HK-2 (cell line): Measurements from ENCODE around the gene PTTG1IP2.
"Not testable (repeated sequence)": the region's sequence is repeated elsewhere in the genome, so short reads cannot be mapped to it uniquely, and the experiment has no call there.

Source experiments
- DNase-seq: peaks from one replicate; pipeline ENCODE4 v3.0.0-alpha.2; 2018; ENCODE audit not compliant: unreplicated experiment

PTTG1IP2 gene

DNA sequence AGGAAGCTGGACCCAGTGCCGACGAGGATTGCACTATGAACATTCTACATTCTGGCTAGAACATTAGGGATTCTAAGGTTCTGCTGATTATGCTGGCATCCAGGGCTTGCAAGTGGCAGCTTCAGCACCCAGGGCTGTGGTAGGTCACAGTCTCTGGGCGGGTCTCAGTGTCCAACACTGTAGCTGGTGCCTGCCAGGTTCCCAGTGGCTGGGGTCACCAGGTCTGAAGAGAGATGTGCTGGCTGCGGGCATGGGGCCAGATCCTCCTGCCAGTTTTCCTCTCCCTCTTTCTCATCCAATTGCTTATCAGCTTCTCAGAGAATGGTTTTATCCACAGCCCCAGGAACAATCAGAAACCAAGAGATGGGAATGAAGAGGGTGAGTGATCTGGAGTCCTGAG is at the start of gene PTTG1IP2:
Gene PTTG1IP2, plus strand, starts transcription at position 86 of the 400 bp plus-strand sequence. Its CDS starts 148 bp downstream, at position 234.
- DNase-seq, result no peak

DNA sequence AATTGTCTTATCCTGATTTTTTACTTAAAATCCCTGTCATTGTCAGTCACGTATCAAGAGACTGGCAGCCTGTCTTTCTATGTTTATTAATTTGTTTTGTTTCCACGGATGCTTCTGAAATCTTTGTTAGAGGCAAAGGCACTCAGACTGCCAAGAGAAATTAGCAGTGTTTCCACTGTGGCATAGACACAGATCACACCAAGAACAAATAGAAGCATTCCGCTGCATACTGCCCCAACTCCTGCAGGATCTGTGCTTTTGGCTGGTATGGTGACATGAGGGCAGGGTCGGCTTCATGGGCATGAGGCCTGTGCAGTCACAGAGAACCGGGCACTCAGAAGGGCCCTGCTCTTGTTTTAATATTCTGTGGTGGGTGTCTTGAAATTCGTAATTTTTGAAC is 47.8 kb upstream of the PTTG1IP2 start:
- DNase-seq, result no peak

DNA sequence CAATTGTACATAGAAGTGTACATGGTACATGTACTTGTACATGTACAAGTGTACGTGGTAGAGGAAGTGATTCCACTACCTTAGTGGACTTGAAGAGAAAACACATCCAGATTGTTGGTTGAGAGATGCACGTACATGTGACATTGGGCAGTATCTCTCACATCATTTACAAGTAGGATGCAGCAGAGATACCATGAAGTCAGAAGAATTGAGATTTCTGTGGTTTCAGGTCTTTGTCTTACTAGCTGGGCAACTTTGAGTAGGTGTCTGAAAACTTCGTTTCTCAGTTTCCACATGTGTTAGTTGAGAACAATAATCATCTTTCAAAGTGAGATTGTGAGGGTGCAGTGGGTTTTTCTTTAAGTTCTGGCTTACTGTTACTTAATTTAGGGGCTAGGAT is 44.7 kb upstream of the PTTG1IP2 start:
- DNase-seq, result no peak

DNA sequence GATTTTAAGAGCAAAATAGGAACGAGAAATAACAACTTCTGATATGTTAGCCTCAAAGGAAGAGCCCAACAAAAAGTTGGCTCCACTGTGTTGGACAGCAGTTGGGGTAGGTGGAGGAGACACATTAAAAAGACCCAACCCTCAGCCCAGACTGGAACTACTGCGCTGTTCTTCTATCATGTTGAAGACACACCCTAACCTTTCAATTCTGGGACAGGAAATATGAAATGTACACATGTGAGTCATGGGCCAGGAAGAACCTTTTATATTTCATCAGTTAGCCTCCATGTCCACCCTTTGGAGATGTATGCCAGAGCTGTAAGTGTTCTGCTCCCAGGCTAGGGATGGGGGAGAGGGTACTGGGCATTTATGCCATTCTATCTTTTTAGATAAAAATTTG is 44.1 kb upstream of the PTTG1IP2 start:
- DNase-seq, result no peak

DNA sequence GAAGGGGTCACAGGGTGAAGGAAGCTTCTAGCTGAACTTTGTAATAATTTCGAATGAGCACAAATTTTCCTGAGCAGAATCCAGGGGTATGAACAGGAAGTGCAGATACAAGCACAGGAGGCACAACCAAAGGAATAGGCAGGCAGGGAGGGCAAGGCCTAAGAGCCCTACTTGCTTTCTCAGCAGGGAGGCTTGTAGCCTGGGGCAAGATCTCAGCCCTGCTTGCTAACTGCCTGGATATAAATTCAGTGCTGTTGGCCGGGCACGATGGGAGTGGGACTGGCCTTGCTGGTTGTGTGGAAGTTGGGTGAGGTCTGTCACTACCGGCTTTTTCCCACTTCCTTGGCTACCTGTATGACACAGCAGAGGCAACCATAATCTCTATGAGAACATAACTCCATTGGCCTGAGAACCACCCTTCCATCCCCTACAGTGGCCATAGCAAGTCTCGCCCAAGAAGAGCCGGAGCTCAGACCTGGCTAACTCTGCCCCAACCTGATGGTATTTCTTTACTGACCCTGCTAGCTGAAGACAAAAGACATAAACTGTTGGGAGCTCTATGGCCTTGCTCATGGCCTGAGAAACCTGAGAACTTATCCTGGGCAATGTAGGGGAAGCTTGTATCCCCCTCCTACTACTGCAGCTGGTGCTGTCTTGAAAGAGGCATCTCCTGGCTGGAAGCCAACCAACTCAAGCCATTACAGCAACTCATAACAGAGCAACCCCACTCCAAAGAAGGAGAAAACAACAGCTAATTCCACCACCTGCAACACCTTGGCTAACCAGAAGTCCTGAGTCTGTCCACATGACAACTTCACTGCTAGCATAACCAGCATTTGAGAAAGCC is 38.6 kb upstream of the PTTG1IP2 start:
- DNase-seq, result no peak

DNA sequence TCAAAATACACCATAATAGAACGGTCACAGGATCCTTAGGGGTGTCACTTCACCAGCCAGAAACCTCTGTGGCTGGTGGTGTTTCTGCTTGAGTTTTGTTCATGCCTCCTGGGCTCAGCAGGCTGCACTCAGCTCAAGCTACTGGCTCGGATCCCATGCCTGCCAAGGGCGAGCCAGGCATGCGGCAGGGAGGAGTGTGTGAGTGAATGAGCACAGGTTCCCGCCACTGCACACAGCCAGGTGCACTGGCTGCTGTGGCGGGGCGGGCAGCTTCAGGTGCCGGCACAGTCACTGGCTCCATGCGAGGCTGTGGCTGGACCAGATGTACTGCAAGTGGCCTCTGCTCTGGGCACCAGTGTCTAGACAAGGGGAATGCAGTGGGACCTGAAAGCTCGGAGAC is 36.7 kb upstream of the PTTG1IP2 start:
- no peak for DNase-seq

DNA sequence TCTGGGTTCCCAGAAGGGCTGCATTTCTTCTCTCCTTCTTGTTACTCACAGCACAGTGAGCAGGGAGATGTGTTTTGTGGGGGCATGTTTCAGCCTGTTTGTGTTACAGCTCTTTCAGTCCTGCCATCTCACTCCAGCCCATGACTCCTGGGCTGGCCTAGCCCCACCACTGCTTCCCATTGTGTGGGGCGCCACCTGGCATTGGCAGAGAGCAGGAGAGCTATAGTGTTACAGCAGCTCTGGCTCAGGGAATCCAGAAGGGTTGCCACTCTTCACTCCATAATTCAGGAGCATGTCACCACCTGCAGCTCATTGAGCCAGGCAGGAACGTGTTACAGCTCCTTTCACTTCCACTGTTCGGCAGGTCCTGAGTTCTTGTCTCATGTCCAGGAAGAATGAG is 36.2 kb upstream of the PTTG1IP2 start:
- DNase-seq, result no peak

DNA sequence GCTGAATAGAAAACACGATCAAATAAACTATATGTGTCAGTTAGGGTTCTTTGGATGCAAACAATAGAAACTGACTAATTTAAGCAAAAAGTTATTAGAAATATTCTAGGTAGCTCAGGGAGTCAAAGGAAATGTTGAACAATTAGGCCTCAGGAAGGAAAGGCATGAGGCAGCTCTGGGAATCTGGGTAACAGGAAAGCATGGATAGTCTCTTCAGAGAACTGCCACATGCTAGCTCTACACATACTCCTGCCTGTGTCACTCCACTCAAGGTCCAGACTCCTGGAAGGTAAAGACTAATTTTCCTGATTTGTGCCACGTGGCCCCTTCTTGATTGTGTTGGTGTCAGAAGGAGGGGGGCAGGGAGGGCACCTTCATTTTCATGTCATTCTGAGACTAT is 23.8 kb upstream of the PTTG1IP2 start:
- no peak for DNase-seq

DNA sequence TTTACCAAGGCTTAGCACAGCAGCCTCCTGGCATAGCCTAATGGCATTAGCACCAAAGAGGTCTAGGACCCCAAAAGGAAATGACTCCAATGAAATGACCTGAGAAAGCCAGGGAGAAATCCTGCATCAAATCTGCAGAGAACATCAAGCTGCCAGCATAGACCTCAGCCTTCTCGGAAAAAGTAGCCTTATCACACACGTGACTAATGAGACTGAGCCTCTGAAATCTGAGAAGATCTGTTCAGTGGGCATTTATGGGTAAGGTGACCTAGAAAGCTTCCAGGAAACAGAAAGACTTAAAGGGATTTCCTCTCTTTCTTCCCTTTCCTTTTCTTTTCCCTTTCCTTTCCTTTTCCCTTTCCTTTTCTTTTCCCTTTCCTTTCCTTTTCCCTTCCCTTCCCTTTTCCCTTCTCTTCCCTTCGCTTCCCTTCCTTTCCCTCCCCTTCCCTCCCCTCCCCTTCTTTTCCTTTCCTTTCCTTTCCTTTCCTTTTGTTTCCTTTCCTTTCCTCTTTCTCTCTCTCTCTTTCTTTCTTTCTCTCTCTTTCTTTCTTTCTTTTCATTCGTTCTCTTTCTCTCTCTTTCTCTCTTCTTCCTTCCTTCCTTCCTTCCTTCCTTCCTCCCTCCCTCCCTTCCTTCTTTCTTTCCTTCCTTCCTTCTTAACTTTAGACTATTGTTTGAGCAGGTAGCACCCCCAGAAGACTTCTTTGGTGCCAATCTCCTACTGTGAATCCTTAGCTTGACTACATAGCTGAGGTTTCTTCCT is 23.1 kb upstream of the PTTG1IP2 start:
- DNase-seq, result no peak

DNA sequence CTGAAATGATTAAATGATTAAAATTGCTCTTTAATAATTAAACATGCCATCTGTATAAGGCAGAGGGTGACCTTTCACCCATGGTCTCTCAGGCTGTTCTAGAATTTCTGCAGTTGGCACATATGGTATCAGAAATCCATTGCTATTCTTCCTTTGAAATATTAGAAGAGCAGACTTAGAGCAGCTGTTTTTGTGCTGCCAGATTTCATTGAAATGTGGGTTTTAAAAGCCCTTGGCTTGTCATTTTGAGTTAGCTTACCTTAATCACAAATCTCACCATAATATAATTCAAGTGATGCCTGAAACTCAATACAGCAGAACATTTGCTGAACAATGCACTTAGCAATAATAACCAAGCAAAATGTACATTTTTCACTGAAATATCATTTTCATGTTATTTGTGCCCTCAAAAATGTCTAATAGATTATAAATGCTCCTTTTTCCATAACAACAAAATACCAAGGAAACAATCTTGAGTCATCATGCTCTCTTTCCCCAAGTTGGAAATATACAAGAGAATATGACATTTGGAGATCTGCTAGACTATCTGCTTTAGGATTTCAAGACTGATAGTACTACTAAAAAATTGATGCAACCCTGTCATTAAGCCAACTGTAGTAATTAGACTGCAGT is 16.1 kb upstream of the PTTG1IP2 start:
- DNase-seq, result no peak

DNA sequence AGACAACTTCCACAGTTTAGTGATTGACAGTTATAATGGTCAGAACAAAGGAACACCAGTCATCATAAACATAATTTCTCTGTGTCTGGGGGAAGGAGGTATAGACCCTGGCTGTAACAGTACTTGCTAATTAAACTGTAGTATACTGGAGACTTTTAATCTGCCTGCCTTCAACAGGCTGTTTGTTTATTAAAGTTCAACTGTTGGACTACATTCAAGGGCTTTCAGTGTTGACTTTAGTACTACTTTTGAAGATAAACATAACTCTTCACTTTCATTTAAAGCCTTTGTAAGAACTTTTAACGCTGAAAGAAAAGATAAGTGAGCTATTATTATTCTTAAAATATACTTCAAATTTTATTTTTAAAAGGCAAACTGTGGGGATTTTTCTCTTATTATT is 15.5 kb upstream of the PTTG1IP2 start:
- no peak for DNase-seq

DNA sequence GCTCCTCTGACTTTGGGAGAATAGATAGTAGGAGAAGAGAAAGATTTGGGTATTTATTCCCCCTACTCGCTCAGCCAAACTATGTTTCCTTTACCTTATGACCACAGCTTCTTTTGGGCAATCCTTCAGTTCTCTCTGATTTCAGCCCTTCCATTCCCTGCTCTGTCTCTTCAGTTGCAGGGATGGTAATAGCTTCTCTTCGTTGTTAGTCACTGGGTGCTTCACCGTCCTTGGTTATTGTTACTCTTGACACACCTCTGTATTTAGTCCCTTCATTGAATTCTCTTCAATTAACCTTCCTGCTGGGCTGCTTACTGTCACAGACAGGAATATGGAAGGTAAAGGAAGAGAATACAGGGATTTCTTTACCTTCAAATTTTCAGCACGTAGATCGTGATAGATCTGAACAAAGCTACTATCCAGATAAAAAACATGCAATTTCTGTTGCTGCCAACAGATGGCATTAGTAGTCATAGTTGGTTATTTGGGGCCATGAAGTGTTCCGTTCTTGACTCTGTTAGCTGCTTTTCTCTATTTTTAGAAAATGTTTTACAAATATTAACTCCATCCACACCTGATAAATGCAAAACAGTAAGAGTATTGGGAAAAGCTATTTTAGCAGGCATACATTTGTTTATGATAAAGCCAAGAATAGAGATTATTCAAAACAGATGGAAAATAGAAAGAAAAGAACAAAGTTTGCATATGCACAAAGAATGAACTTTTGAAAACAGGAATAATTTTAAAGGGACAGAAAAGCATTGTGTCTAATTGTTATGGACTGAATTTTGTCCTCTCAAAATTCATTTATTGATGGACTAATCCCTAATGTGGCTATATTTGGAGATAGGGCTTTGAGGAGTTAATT is 14.0 kb upstream of the PTTG1IP2 start:
- no peak for DNase-seq

DNA sequence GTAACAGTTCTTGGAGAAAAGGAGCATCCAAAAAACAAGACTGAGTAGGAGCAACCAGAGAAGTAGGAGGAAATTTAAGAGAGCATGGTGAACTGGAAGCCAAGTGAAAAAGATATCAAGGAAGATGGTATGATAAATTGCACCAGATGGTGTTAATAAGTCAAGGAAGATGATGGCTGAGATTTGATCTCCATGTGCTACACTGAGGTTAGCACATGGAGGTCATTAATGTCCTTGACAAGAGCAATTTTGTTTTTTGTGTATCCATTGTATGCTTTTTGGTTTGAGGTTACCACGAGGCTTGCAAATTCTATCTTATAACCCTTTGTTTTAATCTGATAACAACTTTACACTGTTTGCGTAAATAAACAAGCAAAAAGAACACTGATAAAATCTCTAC is 11.3 kb upstream of the PTTG1IP2 start:
- DNase-seq, result no peak

DNA sequence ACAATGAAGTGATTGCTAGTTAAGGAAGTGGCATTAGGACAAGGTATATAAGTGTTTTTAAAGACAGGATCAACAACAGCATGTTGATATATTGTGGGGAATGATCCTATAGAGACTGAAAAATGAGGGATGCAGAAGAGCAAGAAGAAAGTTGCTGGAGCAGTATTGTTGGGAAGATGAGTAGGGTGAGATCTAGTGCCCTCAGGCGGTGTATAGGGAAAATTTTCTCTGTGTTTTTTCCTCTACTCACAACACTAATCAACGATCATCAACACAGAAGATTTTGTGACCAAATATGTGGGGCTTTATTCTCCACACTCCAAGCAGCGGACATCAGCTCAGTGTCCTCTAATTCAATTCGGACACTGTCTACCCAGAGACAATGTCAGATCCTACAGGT is 9.6 kb upstream of the PTTG1IP2 start:
- DNase-seq, result no peak

DNA sequence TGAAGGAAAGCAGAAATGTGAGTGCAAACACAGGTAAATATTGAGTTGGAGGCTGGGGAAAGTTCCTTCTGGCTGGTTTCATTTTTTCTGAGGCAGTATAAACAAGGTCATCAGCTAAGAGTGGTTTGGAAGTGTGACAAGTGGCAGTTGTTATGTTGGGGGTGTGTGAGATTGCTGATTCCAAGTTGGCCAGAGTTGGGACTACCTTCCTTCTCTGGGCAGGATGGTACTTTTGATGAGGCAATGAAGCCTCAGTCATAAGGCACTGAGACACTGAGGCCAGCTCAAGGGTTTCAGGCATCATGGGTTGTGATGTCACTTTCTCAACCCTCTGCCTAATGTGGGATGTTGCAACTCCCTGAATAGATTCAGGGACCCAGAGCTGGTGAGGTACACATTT is 8.2 kb upstream of the PTTG1IP2 start:
- no peak for DNase-seq

DNA sequence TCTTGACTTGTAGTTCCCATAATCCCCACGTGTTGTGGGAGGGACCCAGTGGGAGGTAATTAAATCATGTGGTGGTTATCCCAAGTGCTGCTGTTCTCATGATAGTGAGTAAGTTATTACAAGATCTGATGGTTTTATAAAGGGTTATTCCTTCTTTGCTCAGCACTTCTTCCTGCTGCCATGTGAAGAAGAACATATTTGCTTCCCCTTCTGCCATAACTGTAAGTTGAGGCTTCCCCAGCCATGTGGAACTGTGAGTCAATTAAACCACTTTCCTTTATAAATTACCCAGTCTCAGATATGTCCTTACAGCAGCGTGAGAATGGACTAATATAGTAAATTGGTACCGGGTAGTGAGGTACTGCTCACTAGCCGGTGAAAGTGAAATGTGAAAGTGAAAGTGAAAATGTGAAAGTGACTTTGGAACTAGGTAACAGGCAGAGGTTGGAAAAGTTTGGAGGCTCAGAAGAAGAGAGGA is 6.2 kb upstream of the PTTG1IP2 start:
- not testable (repeated sequence) for DNase-seq

DNA sequence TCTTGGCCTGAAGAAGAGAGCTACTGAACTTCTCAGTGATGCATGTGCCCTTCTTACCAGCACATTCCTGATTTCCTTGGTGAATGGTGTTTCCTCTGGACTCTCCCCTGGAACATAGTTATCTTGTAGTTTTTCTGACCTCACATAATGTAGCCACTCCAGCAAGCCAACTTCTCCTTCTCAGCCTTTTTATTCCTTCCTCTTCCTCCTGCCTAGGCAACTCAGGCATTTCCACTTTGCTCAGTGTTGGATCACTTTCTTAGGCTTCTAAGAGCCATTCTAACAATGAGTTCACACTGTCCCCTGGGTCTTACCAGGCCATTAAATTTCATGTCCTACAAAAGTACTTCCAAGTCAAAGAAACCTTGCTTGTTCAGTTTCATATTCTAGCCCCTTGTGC is 3.6 kb upstream of the PTTG1IP2 start:
- DNase-seq, result no peak

DNA sequence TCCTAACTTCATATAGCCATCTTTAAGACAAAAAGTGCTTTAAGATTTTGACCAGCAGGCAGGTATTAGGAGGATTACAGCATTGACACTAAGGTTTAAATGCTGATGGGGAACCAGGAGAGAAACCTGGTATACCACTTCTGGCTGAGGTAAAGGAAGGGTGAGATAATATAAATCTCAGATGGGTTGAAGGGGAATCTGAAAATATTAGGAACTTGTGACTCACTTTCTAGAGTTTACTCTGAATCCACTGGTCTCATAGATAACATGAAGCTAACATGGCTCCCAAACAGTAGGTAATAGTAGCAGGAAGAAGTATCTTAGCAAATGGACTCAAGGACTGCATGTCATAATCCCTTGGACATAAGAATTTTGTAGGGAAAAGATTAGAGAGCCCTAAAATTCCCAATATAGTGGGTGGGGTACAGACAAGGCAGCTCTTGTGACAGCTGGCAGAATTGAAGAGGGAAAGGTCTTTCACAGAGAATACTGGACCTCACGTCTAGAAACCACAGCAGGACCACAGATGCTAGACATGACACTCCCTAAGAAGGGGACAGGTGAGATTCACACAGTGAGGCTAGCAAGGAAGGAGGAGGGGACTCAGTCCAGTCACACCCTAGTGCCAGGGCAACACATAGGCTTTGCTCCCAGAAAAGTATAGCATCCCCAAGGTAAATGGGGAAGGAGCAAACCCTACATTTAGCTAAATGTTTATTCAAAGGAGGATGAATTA is 3.5 kb downstream of the PTTG1IP2 start:
- no peak for DNase-seq

DNA sequence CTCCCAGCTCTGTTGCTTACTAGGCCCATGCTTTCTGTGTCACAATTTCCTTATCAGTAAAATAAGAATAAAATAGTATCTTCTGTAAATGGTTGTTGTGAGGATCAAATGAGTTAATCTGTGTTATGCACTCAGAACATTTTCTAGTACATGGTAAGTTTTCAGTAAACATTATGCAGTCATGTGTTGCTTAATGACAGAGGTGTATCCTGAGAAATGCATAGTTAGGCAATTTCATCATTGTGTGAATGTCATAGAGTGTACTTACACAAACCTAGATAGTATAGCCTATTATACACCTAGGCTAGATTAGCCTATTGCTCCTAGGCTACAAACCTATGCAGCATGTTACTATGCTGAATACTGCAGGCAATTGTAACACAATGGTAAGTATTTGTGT is 4.4 kb downstream of the PTTG1IP2 start:
- DNase-seq, result no peak

DNA sequence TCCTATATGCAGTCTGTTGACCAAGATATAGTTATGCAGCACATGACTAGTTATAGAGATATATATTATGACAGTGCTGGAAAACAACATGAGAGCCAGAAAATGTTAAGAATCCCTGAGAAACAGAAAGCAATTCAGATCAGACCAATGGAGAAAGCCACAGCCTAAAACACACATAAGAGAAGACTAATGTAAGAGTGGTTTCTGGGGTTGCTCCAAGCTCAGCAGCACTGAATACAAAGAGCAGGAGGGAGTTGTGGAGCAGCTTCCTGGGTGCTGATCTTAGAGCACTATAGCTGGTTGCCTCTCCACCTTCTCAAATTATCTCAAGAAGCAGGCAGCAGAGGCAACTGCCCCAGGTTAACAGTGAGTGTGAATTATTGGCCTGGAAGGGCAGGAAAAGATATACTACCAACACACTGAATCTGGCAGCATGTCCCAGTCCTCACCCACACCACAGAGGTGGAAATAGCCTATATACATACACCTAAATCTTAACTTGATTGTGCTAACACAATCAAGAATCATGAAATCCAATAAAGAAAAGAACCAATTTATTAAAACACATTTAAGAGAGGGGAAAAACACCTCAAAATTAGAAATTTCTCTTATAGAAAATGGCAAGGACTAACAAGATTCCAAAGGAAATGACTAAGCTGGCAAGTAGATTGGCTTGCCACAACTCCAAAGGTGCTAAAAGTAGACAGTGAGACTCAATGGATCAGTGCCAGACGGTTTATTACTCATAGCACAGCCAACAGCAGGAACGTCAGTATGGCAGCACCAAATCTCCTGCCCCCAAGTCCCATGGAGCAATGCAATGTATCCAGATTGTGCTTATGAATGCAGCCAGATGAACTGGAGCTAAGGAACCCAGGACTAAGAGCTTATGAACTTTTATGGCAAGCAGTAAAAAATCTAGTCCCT is 5.1 kb downstream of the PTTG1IP2 start:
- DNase-seq, result peak; percentile 28
